GM21737 (cell line): ENCODE measurements around the gene GALNT1.

ENCODE experiments used
- ATAC-seq: cut with Tn5 transposase; IDR thresholded peaks from one replicate; pipeline ENCODE4 v1.9.1; 2021; ENCODE audit warnings: mild to moderate bottlenecking, moderate library complexity; ENCODE audit not compliant: unreplicated experiment

Gene GALNT1

DNA sequence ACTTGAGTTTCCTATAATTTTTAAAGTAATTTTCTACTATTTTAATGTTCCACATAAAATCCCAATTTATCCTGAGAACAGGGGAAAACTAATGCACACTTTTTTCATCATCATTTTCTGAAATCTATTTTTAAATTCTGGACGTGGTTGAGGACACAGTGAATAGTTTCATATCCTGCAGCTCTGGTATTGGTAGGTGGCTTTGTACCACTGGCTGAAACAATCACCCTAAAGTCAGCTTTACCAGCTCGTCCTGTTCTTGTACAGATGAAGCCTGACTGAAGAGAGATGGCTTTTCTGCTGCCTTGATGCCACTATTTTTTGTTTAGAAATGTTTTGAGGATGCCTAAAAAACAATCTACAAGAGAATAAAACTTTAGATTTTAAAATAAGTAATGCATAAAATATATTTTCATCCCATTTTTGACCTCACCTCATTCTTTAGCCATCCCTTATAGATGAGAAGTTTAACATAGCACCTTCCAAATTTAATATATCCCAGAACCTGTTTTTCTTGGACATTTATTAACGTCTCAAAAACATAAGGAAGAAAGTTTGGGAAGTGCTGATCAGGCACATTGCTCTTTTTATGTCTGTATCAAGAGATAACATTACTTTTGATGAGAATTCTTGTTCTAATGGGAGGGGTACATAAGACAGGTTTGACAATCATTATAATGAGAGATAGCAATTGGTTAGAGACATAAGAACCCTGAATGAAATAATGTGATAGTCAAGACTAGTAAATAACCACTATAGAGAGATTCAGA, 80.9 kb downstream of the GALNT1 start:
- ATAC-seq: peak; percentile 75

GRCh38 chr18:35671966-35672603, 90.5 kb downstream of the GALNT1 start:
- ATAC-seq: no peak

DNA sequence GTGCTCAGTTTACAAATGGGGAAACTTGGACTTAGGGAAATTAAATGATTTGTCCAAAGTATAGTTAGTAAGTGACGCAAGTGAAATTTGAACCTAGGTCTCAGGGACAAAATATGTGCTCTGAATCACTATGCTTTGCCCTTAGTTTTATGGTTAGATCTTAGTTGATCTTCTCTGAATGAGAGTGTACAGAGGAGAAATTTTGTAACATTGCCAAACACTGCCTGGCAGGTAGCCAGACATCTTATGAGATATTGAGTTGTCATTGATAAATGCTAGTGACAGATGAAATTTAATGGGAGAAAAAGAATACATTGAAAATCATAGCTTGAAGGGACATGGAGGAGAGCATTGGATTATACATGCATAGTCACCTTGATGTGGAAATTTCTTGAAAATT, 91.4 kb downstream of the GALNT1 start:
- ATAC-seq: no peak

- no peak for ATAC-seq
Observed at GRCh38 chr18:35673682-35674081, 92.1 kb downstream of the GALNT1 start.

- no peak for ATAC-seq
Observed at GRCh38 chr18:35680139-35680551, 98.6 kb downstream of the GALNT1 start.

GRCh38 chr18:35682281-35682867, 100.8 kb downstream of the GALNT1 start:
- no peak for ATAC-seq

- ATAC-seq: no peak
Observed at GRCh38 chr18:35683021-35683420, 101.5 kb downstream of the GALNT1 start.

DNA sequence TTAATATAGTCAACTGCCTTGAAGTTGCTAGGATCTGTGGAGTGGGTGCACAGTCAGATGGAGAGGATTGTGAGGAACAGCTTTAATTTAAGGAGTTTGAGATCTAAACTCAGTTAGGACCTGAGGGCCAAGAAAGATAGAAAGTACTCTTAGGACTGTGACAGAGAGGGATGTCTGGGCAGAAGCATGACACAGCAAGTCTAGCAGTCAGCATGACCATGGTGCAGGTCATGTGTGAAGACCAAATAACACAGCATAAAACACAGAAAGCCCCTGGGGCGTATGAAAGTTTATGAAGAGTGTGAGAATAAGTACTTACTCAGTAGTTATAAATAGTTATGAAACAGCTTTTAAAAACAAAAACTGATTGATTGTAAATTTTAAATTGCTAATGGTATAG, 107.2 kb downstream of the GALNT1 start:
- peak; percentile 78 for ATAC-seq

DNA sequence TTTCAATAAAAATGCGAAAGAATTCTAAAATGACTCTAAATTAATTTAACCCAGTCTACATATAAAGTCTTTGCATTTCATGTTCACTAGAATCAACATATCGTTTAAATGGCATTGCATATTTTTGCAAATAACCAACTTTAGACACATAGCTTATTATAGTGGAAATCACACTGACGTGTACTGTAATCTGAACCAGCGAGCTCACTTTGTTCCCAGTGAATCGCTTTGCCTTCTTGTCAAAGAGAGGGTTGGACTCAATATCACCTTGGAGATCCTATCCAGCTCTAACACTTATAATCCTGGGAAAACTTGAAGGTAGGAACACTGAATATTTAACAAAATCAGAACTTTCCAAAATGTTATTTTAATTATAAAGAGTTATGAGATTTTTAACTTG, 108.2 kb downstream of the GALNT1 start:
- no peak for ATAC-seq

GRCh38 chr18:35691625-35692024, 110.1 kb downstream of the GALNT1 start:
- ATAC-seq: no peak

GRCh38 chr18:35692866-35693265, 111.3 kb downstream of the GALNT1 start:
- no peak for ATAC-seq

- no peak for ATAC-seq
Observed at GRCh38 chr18:35693829-35694228, 112.3 kb downstream of the GALNT1 start.

GRCh38 chr18:35694808-35695207, 113.3 kb downstream of the GALNT1 start:
- no peak for ATAC-seq

GRCh38 chr18:35695384-35695783, 113.8 kb downstream of the GALNT1 start:
- ATAC-seq: no peak

- ATAC-seq: no peak
Observed at GRCh38 chr18:35695803-35696202, 114.3 kb downstream of the GALNT1 start.

DNA sequence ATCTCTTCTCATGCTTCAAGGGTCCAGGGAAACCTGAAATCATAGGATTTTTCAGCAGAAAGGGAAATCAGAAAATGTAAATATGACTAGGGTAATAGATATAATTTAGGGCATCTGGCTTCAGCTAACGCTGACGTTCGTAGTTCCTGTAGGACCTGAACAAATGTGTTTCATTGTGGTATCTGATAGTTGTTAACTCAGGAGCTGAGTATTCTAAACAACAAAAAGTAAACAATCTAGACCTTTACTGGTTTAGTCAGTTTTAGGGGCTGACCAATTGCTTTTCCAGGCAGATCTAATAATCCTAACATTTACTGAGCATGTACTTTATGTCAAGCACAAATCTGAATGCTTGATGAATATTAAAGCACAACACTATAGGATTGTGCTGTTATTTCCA, 114.8 kb downstream of the GALNT1 start:
- ATAC-seq: no peak

- ATAC-seq: no peak
Observed at GRCh38 chr18:35697869-35698268, 116.3 kb downstream of the GALNT1 start.

GRCh38 chr18:35703043-35703688, 121.6 kb downstream of the GALNT1 start:
- ATAC-seq: no peak

GRCh38 chr18:35705988-35706387, 124.4 kb downstream of the GALNT1 start:
- ATAC-seq: no peak

DNA sequence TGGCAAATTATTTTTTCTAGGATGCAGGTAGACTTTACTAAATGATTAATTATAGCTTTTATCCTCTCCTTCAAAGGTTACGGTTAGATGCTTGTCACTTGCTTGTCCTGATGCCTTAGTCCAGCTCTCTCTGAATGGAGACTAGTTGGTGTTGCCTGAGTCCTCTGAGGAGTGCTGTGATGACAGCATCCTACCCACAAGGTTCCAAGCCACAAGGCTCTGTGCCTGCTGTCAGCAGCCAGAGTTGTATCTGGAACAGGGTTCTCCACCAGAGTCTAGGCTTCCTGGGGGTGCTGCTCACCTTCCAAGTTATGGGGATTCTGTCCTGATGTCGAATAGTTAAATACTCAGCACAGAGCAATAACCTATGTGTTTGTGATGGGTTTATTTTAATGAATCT, 125.7 kb downstream of the GALNT1 start:
- ATAC-seq: no peak

GRCh38 chr18:35707674-35708073, 126.1 kb downstream of the GALNT1 start:
- ATAC-seq: no peak

GRCh38 chr18:35710581-35710980, 129.0 kb downstream of the GALNT1 start:
- no peak for ATAC-seq
